ENCODE data around the gene TSPYL6. TPM values are rescaled to one million over a fixed set of nuclear protein-coding genes. Genes with fewer than 3 reads are reported as not detected.

TSPYL6 gene
- total and polyA plus RNA-seq, 2 of the 4 experiments (the other 2 are of a cell fraction), result not detected

DNA sequence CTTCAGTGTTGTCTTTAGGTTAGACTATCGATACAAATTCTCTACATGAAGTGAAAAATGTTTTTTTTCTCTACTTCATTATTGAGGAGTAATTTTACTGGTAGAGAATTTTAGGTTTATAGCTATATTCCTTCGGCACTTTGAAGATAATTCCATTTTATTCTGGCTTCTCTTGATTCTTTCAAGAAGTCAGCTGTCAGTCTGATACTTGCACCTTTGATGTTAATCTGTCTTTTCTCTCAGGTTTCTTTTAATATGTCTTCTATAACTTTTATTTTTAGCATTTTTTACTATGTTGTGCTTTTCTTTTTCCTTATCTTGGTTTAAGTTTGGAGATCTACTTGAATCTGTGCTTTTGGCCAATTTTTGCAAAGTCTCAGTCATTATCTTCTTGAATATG lies 18.6 kb downstream of the TSPYL6 start:
- BruUV-seq (replicated peaks), result no TSS peak
- dilution Hi-C loops (cut with HindIII; ENCODE audit: low sequenced_read_pairs, unreplicated experiment), result no loop called here

More for the DNA sequence above, 18.6 kb downstream of the TSPYL6 start:
- Histone ChIP-seq H3K9ac (ENCODE audit: low read depth, low read length) (no peak overlapping the region), H4K8ac (ENCODE audit: low read depth in 2 of 2, low read length in 2 of 2) (no peak overlapping the region), H2BK120ac (ENCODE audit: low read depth, low read length) (no peak overlapping the region), H3K9me1 (ENCODE audit: insufficient read depth, low read length) (no peaks in the 10 kb centered on the region), H2BK20ac (ENCODE audit: low read depth, low read length) (no peak overlapping the region), H3K56ac (ENCODE audit: extremely low read depth, insufficient read depth, low read length) (no peak overlapping the region), H3K23ac (ENCODE audit: low read depth, low read length) (no peak overlapping the region), H3K27ac (ENCODE audit: insufficient read depth, low read length) (no peak overlapping the region), H3K4ac (ENCODE audit: low read depth, low read length) (no peak overlapping the region), H2AFZ (replicated peaks; ENCODE audit: low read length, poor library complexity) (no peak overlapping the region), H3K4me1 (ENCODE audit: control insufficient read depth, insufficient read depth, low read length) (peaks cover 7% of the 10 kb centered on the region; the same call in 1 of the 2 replicates), H3K4me2 (ENCODE audit: low read depth, low read length) (no peak overlapping the region), H3K4me3 (ENCODE audit: insufficient read depth, low read depth, low read length) (no peak overlapping the region), H2AK9ac (replicated peaks; ENCODE audit: low read depth, low read length, poor library complexity) (no peak overlapping the region), H2AK5ac (ENCODE audit: low read depth, low read length) (no peak overlapping the region), H3K27me3 (ENCODE audit: control insufficient read depth, insufficient read depth, low read length) (no peaks in the 10 kb centered on the region), H4K91ac (ENCODE audit: insufficient read depth, low read depth, low read length) (no peak overlapping the region), H2BK5ac (ENCODE audit: low read depth, low read length, poor library complexity, severe bottlenecking) (no peak overlapping the region), H4K5ac (ENCODE audit: low read depth, low read length) (no peak overlapping the region), H3K79me1 (ENCODE audit: low read depth in 1 of 2, low read length in 2 of 2) (no peaks in the 10 kb centered on the region), H3K9me3 (ENCODE audit: control insufficient read depth, insufficient read depth, low read length) (no peaks in the 10 kb centered on the region), H3K14ac (replicated peaks; ENCODE audit: low read depth, low read length) (no peak overlapping the region), H3K36me3 (ENCODE audit: control insufficient read depth, insufficient read depth, low read length) (no peaks in the 10 kb centered on the region), H4K20me1 (ENCODE audit: insufficient read depth, low read length) (no peaks in the 10 kb centered on the region), H2BK15ac (ENCODE audit: low read depth, low read length) (no peak overlapping the region), H3K18ac (ENCODE audit: low read depth, low read length) (no peak overlapping the region)
- intact Hi-C loops (cut with micrococcal nuclease) (loop anchor here (5.0 kb wide), 1 partner anchor 35 kb away; no protein-coding TSS in a partner anchor), in situ Hi-C loops (cut with MboI; ENCODE audit: low sequenced_read_pairs) (no loop called here)
- ChIA-PET POLR2A (ENCODE audit: unreplicated experiment) (no interaction called here), CTCF (no interaction called here)
- WGBS, 2 experiments (ENCODE audit: extremely low coverage in 2 of 2, insufficient read length in 1 of 2), result no CpG with 5 or more reads among the region's 2 CpGs
- TF ChIP-seq RCOR1 (IDR thresholded peaks at IDR 0.05; ENCODE audit: insufficient replicate concordance, low read length), result no peak
- no peak for TF ChIP-seq MAFK (IDR thresholded peaks at IDR 0.05; ENCODE audit: low read depth, low read length)
- no peak for TF ChIP-seq POLR2A (IDR thresholded peaks at IDR 0.05; ENCODE audit: low read depth, low read length)
- TF ChIP-seq, protein P1, sequence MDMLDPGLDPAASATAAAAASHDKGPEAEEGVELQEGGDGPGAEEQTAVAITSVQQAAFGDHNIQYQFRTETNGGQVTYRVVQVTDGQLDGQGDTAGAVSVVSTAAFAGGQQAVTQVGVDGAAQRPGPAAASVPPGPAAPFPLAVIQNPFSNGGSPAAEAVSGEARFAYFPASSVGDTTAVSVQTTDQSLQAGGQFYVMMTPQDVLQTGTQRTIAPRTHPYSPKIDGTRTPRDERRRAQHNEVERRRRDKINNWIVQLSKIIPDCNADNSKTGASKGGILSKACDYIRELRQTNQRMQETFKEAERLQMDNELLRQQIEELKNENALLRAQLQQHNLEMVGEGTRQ (IDR thresholded peaks at IDR 0.05; ENCODE audit: low read depth, low read length), result no peak
- no peak for TF ChIP-seq NFE2L2 (IDR thresholded peaks at IDR 0.05; ENCODE audit: low read depth, low read length)
- TF ChIP-seq ELK1 (IDR thresholded peaks at IDR 0.05; ENCODE audit: borderline replicate concordance, low read depth, low read length), result no peak
- no peak for TF ChIP-seq RAD21 (IDR thresholded peaks at IDR 0.05; ENCODE audit: low read length)
- TF ChIP-seq, protein P2, sequence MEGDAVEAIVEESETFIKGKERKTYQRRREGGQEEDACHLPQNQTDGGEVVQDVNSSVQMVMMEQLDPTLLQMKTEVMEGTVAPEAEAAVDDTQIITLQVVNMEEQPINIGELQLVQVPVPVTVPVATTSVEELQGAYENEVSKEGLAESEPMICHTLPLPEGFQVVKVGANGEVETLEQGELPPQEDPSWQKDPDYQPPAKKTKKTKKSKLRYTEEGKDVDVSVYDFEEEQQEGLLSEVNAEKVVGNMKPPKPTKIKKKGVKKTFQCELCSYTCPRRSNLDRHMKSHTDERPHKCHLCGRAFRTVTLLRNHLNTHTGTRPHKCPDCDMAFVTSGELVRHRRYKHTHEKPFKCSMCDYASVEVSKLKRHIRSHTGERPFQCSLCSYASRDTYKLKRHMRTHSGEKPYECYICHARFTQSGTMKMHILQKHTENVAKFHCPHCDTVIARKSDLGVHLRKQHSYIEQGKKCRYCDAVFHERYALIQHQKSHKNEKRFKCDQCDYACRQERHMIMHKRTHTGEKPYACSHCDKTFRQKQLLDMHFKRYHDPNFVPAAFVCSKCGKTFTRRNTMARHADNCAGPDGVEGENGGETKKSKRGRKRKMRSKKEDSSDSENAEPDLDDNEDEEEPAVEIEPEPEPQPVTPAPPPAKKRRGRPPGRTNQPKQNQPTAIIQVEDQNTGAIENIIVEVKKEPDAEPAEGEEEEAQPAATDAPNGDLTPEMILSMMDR (conservative IDR thresholded peaks at IDR 0.05; ENCODE audit: low read depth, low read length), result no peak
- no peak for TF ChIP-seq BHLHE40 (IDR thresholded peaks at IDR 0.05; ENCODE audit: low read depth, low read length)
- no peak for TF ChIP-seq CHD1 (IDR thresholded peaks at IDR 0.05; ENCODE audit: low read depth, low read length)
- no peak for TF ChIP-seq MXI1 (IDR thresholded peaks at IDR 0.05; ENCODE audit: borderline replicate concordance, low read depth, low read length)
- TF ChIP-seq SMC3 (IDR thresholded peaks at IDR 0.05; ENCODE audit: low read depth, low read length), result no peak
- TF ChIP-seq CEBPB (IDR thresholded peaks at IDR 0.05; ENCODE audit: low read depth, low read length), result no peak
- no peak for TF ChIP-seq RFX5 (IDR thresholded peaks at IDR 0.05; ENCODE audit: low read depth, low read length)
- no peak for TF ChIP-seq MAZ (IDR thresholded peaks at IDR 0.05; ENCODE audit: borderline replicate concordance, low read depth, low read length)
- TF ChIP-seq FOS (IDR thresholded peaks at IDR 0.05; ENCODE audit: low read depth, low read length), result no peak
- DNase-seq (no peak), ATAC-seq (ENCODE audit: low read depth) (no peak)

Data from IMR-90 (cell line).